ENCODE measurements around the gene CD2BP2. TPM values are rescaled to one million over a fixed set of nuclear protein-coding genes. Genes with fewer than 3 reads are reported as not detected.

CD2BP2 gene
- total RNA-seq, 1 experiment from 2014 or later: 51.8 TPM

- Histone ChIP-seq H3K9me3 (no peaks in the 10 kb centered on the region), H3K27me3 (replicated peaks; ENCODE audit: control insufficient read depth, insufficient read depth, low read length) (no peaks in the 10 kb centered on the region), H3K36me3 (ENCODE audit: control insufficient read depth, insufficient read depth, low read length) (no peaks in the 10 kb centered on the region), H3K4me1 (peaks cover 19% of the 10 kb centered on the region), H3K4me3 (ENCODE audit: low read depth, low read length) (peak overlapping the region; percentile 63)
- Mint-ChIP-seq H3K27me3 (ENCODE audit: insufficient read depth, unreplicated experiment) (no peaks in the 10 kb centered on the region), H3K36me3 (ENCODE audit: insufficient read depth, unreplicated experiment) (peaks cover 28% of the 10 kb centered on the region), H3K4me1 (ENCODE audit: low read depth, unreplicated experiment) (peaks cover 33% of the 10 kb centered on the region), H3K4me3 (ENCODE audit: unreplicated experiment) (peak overlapping the region; percentile 83), H3K9me3 (ENCODE audit: unreplicated experiment) (no peaks in the 10 kb centered on the region), H3K27ac (ENCODE audit: unreplicated experiment) (peak overlapping the region; percentile 99)
- intact Hi-C loops (cut with micrococcal nuclease; ENCODE audit: unreplicated experiment): no loop called here
- ChIA-PET POLR2A (interaction anchor here (1.0 to 2.0 kb wide), 5 partner anchors 15 to 304 kb away, joined by 7 to 30 read pairs (median 10); partner anchors contain the start of genes ALDOA, CD2BP2, DCTPP1 and ZNF48), CTCF (interaction anchor here (0.7 to 2.2 kb wide), 10 partner anchors 11 to 279 kb away, joined by 3 to 18 read pairs (median 8); partner anchors contain the start of genes DCTPP1, TBX6, ZNF48 and ZNF771)
- no peak for TF ChIP-seq CTCF (IDR thresholded peaks at IDR 0.05; ENCODE audit: insufficient read depth in 1 of 2, low read depth in 1 of 2, low read length in 1 of 2, severe bottlenecking in 1 of 2, unreplicated experiment in 1 of 2)
- BruUV-seq (replicated peaks): no TSS peak
- DNase-seq: peak in 1 of 2 experiments; percentile 37
Measured at GRCh38 chr16:30369938-30370455, 14.9 kb upstream of the CD2BP2 start.

- Histone ChIP-seq H3K27me3 (replicated peaks; ENCODE audit: control insufficient read depth, insufficient read depth, low read length) (no peaks in the 10 kb centered on the region), H3K4me3 (ENCODE audit: low read depth, low read length) (peak overlapping the region; percentile 63), H3K36me3 (ENCODE audit: control insufficient read depth, insufficient read depth, low read length) (no peaks in the 10 kb centered on the region), H3K4me1 (peaks cover 19% of the 10 kb centered on the region), H3K9me3 (no peaks in the 10 kb centered on the region)
- no peak for TF ChIP-seq CTCF (IDR thresholded peaks at IDR 0.05; ENCODE audit: insufficient read depth in 1 of 2, low read depth in 1 of 2, low read length in 1 of 2, severe bottlenecking in 1 of 2, unreplicated experiment in 1 of 2)
- Mint-ChIP-seq H3K27me3 (ENCODE audit: insufficient read depth, unreplicated experiment) (no peaks in the 10 kb centered on the region), H3K36me3 (ENCODE audit: insufficient read depth, unreplicated experiment) (peaks cover 31% of the 10 kb centered on the region), H3K4me1 (ENCODE audit: low read depth, unreplicated experiment) (peaks cover 33% of the 10 kb centered on the region), H3K9me3 (ENCODE audit: unreplicated experiment) (no peaks in the 10 kb centered on the region), H3K27ac (ENCODE audit: unreplicated experiment) (peak overlapping the region; percentile 62), H3K4me3 (ENCODE audit: unreplicated experiment) (peak overlapping the region; percentile 72)
- no TSS peak for BruUV-seq (replicated peaks)
- no peak for DNase-seq
- intact Hi-C loops (cut with micrococcal nuclease; ENCODE audit: unreplicated experiment): no loop called here
- ChIA-PET CTCF (interaction anchor here (0.7 to 2.2 kb wide), 5 partner anchors 14 to 61 kb away, joined by 3 to 13 read pairs (median 5); partner anchors contain the start of genes CD2BP2, DCTPP1 and ZNF771), POLR2A (interaction anchor here (1.2 kb wide), 1 partner anchor 12 kb away, joined by 4 read pairs; no protein-coding TSS in a partner anchor)
Measured at GRCh38 chr16:30369091-30369937, 14.2 kb upstream of the CD2BP2 start.

GRCh38 chr16:30368792-30369090, 13.6 kb upstream of the CD2BP2 start:
- CTCF ChIA-PET: interaction anchor here (1.1 kb wide), 1 partner anchor 14 kb away, joined by 3 read pairs; the partner anchor contains the start of gene CD2BP2
- intact Hi-C loops (cut with micrococcal nuclease; ENCODE audit: unreplicated experiment): no loop called here
- POLR2A ChIA-PET: interaction anchor here (1.2 kb wide), 1 partner anchor 12 kb away, joined by 4 read pairs; no protein-coding TSS in a partner anchor

More at GRCh38 chr16:30368792-30369090, 13.6 kb upstream of the CD2BP2 start:
- TF ChIP-seq CTCF (IDR thresholded peaks at IDR 0.05; ENCODE audit: insufficient read depth in 1 of 2, low read depth in 1 of 2, low read length in 1 of 2, severe bottlenecking in 1 of 2, unreplicated experiment in 1 of 2): no peak
- no peak for DNase-seq
- Mint-ChIP-seq H3K27me3 (ENCODE audit: insufficient read depth, unreplicated experiment) (no peaks in the 10 kb centered on the region), H3K27ac (ENCODE audit: unreplicated experiment) (peak overlapping the region; percentile 62), H3K36me3 (ENCODE audit: insufficient read depth, unreplicated experiment) (peaks cover 37% of the 10 kb centered on the region), H3K9me3 (ENCODE audit: unreplicated experiment) (no peaks in the 10 kb centered on the region), H3K4me1 (ENCODE audit: low read depth, unreplicated experiment) (peaks cover 33% of the 10 kb centered on the region), H3K4me3 (ENCODE audit: unreplicated experiment) (peak overlapping the region; percentile 72)
- peak overlapping the region; percentile 63 for H3K4me3 ChIP-seq (ENCODE audit: low read depth, low read length)
- no peaks in the 10 kb centered on the region for H3K27me3 ChIP-seq (replicated peaks; ENCODE audit: control insufficient read depth, insufficient read depth, low read length)
- no peaks in the 10 kb centered on the region for H3K36me3 ChIP-seq (ENCODE audit: control insufficient read depth, insufficient read depth, low read length)
- no peaks in the 10 kb centered on the region for H3K9me3 ChIP-seq
- no TSS peak for BruUV-seq (replicated peaks)
- H3K4me1 ChIP-seq: peaks cover 19% of the 10 kb centered on the region

Data from Caco-2 (cell line).